GM12801 (cell line): Measurements from ENCODE around the gene LRRC49.

Experiments used
- TF ChIP-seq, protein P1 (sequence below): IDR thresholded peaks from one replicate; pipeline ENCODE4 v1.5.1; 2011; ENCODE audit warnings: control low read depth; ENCODE audit not compliant: insufficient read length; ENCODE audit errors: extremely low read depth

The LRRC49 gene

DNA sequence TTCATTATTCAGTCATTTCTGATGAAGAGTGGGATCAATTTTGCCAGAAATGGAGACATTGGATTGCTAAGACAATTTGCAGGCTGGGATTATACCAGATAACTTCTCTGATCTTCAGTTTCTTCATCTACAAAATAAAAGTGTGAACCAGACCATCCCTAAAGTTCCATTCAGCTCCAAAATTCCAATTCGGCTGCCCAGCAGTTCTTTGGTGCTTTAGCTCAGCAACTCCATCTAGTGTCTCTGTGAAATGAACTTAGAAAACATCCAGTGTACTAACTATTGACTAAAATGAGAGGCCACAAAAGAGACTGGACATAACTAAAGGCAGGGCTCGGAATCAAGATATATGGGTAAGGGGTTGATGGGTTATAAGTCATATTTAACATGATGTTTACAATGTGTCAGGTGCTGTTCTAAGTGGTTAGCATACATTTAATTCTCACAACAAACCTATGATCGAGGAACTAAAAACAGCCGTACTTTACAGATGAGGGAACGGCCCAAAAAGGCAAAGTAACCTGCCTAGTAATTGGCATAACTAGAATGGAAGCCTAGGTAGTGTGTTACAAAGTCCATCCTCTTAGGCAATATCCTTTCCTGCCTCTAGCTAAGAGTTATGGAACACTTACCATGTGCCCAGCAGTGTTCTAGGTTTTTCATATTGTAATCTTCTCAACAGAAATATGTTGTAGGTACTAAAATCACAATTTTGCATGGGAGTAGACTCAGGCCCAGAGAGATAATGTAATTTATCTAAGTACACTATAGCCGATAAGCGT, 17.4 kb upstream of the LRRC49 start:
- TF ChIP-seq, protein P1, sequence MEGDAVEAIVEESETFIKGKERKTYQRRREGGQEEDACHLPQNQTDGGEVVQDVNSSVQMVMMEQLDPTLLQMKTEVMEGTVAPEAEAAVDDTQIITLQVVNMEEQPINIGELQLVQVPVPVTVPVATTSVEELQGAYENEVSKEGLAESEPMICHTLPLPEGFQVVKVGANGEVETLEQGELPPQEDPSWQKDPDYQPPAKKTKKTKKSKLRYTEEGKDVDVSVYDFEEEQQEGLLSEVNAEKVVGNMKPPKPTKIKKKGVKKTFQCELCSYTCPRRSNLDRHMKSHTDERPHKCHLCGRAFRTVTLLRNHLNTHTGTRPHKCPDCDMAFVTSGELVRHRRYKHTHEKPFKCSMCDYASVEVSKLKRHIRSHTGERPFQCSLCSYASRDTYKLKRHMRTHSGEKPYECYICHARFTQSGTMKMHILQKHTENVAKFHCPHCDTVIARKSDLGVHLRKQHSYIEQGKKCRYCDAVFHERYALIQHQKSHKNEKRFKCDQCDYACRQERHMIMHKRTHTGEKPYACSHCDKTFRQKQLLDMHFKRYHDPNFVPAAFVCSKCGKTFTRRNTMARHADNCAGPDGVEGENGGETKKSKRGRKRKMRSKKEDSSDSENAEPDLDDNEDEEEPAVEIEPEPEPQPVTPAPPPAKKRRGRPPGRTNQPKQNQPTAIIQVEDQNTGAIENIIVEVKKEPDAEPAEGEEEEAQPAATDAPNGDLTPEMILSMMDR = no peak

DNA sequence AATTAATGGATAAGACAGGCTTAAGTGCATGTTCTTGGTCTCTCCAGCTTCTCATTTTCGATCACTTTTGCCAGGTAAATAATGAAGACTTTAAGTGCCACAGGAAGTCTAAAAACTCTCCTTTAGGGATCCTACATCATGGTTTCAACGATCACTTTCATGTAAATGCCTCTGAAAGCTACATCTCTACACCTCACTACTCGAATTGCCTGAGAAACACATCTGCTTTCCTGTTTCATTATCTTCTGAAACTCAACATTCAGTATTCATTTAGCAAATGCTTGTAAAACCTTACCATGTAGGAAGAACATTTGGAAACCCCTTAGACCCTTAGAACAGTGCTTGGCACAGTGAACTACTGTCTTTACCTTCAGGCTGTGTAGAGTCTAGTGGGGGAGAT, 16.6 kb upstream of the LRRC49 start:
- TF ChIP-seq, protein P1 = no peak

DNA sequence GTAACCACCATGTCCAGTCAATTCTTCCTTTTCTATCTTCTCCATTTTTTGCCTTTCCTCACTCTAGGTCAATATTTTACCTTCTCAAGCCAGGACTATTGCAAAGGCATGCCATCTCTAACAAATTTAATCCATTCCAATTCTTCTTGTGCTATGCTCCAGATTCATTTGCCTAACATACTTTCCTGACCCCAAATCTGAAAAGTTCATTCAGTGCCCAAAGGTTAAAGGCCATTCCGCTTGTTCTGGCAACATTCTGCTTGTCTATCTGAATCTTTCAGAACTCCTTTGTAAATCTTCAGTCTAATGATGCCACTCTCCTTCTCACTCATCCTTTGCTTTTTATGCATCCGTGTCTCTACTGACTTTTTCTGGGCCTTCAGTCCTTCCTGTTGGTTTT, 15.9 kb upstream of the LRRC49 start:
- TF ChIP-seq, protein P1 = no peak

DNA sequence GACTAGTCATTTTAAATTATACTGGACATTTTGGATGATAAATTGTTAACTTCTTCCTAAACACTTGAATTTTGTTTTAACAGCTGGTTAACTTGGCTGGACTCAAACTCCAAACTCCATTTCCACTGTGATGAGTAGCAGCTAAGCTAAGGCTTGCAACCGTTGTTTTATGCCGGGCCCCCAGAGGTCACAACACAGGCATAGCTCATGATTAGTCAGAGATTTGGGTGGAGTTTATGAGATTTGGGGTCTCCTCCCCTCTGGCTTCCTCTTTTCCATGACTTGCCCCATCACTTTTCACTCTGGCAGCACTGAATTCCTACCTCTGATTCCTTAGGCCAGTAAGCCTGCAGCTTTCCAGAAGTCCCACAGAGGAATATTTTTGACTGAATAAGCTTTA, 13.2 kb upstream of the LRRC49 start:
- TF ChIP-seq, protein P1 = no peak

DNA sequence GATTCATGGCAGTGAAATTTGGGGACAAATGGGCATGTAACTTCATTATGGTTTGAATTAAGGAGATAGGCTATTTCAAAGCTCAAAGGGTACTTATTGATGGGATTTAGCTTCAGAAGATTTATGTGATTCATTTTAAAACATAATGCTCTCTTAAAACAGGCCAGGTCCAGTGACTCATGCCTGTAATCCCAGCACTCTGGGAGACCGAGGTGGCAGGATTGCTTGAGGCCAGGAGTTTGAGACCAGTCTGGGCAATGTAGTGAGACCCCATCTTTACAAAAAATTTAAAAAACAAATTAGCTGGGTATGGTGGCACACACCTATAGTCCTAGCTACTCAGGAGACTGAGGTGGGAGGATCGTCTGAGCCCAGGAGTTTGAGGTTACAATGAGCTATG, 11.8 kb upstream of the LRRC49 start:
- TF ChIP-seq, protein P1 = no peak

DNA sequence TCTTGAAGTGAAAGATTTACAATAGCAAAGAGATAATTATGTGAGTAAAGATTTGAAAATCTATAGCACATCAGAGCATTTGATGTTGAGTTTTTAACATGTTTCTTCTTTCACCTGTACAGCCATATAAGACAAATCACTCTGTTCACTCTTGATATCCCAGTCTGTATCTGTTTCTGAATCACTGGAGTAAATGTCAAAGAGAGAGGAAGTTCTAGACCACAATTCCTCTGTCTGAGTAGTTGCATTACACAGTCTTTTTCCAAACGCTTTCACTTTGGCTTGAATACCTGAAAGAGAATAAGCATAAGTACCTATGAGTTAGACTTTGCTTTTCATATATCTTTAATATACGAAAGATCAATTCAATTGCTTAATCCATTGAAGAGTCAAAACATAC, 10.3 kb upstream of the LRRC49 start:
- TF ChIP-seq, protein P1 = no peak

DNA sequence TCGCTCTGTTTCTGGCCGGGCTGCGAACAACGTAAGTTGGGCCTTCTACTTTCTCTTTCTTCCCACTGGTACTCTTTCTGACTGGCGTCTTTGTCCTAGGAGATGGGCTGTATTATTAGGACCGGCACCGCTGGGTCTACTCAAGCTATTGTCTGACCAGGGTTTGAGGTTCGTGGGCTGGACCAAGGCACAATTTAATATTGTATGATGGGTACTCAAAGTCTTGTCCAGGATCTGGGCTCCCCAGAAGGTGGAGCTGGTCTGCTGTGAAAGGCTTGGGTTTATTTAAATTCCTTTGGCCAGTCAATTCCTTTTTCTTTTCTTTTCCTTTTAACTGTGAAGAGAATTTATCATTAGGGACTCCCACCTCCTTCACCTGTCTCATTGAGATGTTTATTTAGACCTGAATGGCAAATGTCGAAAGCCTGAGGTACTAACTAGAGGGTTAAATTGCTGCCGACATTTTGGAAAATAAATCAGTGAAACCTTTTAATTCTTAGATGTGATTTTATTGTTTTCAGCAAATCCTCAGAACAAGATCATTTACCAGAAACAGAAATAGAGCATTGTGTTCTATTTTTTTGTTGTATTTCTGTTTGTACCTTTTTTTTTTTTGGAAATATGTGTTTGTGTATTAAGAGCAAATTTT, 410 bp downstream of the LRRC49 start:
- TF ChIP-seq, protein P1 = no peak
